Measurements from ENCODE around the gene ZNF770.

The ZNF770 gene

DNA sequence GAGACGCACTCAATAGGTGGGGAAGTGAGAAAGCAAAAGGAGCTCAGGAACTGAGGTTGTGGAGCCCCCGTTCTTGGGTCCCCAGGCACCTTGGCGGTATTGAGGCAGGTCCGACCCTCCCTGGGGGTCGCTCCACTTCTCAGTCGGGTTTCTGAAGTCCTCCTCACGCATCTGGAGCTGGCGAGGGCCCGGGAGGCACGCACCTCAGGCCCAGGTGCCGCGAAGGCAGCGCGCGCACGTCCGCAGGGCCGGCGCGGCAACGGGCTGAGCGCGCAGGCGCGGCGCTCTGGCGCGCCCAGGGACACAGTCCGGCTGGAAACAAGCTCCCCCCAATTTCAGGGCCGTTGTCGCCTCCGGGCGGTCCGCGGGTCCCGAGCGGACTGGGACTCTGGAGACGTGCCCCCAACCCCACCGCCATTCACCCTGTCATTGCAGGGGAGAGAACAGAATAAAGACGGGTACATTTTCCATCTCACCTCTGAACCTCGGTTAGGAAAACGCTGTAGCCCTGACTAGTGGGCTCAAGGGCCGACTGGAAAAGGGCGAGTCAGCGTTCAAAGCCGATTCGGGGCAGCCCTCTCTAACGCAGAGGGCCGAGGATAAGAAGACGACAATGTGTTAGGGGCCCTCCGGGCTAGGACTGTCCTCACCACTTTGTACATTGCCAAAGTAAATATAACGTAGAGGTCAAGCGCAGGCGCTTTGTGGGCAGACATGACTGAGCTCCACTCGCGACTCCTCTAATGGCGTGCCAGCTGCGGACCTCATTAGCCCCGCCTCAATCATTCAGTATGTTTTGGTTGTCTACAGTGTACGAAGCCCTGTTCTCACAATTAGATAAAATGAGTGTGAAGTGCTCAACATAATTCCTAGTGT, at the start of gene ZNF770:
Gene ZNF770, minus strand, starts transcription at position 261 of the 876 bp plus-strand sequence. CDS start 4,853 bp downstream, outside the sequence.
- ATAC-seq, result peak; percentile 75 to 80

- ATAC-seq, result no peak
Measured at GRCh38 chr15:35028235-35028984, 40.3 kb upstream of the ZNF770 start.

DNA sequence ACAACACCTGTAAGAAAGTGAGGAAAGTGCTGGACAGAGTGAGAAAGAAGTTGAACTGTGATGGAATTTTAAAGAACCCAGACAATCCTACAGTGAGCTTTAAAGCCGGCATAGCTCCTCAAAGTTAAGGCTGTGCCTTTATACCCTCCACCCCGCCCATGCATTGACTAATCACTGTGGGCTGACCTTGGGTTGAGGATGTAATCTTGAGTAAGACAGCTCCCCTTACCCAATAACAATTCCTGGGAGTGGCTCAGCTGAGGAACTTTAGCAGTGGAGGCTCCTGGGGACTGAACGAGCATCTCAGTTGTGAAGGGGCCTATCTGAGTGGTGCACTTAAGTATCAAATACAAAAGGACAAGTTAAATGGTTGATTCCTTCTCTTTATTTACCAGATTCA, 35.7 kb upstream of the ZNF770 start:
- no peak for ATAC-seq

- ATAC-seq, result no peak
Measured at GRCh38 chr15:35020974-35021373, 32.9 kb upstream of the ZNF770 start.

GRCh38 chr15:35019404-35020327, 31.6 kb upstream of the ZNF770 start:
- ATAC-seq, result no peak

DNA sequence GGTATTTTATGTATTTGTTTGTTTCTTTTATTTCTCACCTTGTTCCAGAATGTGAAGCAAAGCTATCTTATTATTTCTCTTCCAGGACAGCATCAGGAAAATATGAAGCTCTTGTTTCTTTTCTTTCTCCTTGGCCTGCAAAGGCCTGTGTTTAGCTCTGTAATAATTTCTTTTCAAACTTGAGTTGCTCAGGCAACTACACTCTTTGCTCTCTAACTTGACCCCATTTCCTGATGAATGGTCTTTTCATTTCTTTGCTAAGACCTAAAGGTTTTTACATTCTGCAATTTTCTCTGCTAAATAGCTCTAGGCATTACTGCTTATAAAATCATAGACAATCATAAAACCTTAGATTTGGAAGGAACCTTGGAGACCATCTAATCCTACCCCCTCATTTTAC, 26.2 kb upstream of the ZNF770 start:
- ATAC-seq, result no peak

DNA sequence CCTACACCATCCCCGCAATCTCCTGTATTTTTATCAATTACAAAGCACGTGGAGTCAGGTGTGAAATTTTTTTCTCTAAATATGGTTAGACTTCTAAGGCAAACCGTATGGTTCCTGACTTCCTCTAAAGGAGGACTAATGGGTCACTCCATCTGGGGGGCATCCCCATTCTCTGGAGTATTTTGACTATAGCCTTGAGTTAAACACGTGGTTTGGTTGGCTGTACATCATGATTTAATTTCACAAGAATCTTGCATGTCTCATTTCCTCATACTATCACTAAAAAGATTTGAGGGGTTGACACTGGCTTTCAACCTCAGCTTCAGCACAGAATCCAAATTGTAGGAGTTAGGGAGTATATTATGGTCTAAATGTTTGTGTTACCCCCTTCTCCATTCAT, 25.3 kb upstream of the ZNF770 start:
- ATAC-seq, result no peak

- no peak for ATAC-seq
Measured at GRCh38 chr15:35007397-35007796, 19.3 kb upstream of the ZNF770 start.

DNA sequence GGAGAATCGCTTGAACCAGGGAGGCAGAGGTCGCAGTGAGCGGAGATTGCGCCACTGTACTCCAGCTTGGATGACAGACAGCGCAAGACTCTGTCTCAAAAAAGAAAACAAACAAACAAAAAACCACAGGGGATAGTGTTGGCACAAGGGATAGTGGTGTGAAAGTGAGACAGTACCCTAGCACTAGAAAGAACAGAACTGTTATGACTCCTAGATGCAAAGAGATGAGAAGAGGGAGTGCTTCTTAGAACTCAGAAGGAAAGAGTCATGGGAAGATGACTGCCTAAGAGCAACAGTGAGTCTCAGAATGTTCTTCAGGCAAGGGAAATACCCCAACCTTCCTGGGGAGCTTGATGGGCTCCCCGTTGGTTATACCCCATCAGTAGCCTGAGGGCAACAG, 17.8 kb upstream of the ZNF770 start:
- no peak for ATAC-seq

- no peak for ATAC-seq
Measured at GRCh38 chr15:35003928-35004327, 15.8 kb upstream of the ZNF770 start.

GRCh38 chr15:35000511-35000910, 12.4 kb upstream of the ZNF770 start:
- ATAC-seq, result no peak

DNA sequence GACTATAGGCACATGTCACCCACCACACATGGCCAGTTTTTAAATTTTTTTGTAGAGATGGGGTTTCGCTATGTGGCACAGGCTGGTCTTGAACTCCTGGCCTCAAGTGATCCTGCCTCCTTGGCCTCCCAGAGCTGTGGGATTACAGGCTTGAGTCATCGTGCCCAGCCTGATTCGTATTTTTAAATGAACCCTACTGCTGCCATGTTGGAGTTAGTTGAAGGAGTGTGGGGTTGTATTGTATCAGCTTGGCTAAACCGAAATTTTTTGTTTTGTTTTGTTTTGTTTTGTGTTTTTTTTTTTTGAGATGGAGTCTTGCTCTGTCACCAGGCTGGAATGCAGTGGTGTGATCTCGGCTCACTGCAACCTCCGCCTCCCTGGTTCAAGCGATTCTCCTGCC, 11.8 kb upstream of the ZNF770 start:
- no peak for ATAC-seq

DNA sequence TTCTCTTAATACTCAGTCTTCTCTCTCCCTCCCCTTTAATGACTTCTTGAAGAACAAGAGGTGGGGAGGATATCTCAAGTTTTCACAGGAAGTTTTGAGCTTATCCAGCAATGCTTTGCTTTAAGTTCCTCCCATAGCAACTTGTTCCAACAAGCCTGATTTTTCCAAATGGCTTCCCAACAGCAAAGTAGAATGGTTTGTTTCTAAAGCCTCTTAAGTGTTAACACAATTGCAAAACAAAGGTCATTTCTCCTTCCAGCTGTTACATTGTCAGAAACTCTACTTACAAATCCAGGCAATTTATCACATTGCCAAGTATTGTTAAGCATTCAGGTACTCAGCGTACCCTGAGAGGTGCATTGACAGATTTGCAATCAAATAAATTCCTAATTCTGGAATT, 6.8 kb upstream of the ZNF770 start:
- no peak for ATAC-seq

GRCh38 chr15:34993877-34994276, 5.8 kb upstream of the ZNF770 start:
- ATAC-seq, result peak; percentile 87 to 89

GRCh38 chr15:34993412-34993811, 5.3 kb upstream of the ZNF770 start:
- peak; percentile 57 to 61 for ATAC-seq

DNA sequence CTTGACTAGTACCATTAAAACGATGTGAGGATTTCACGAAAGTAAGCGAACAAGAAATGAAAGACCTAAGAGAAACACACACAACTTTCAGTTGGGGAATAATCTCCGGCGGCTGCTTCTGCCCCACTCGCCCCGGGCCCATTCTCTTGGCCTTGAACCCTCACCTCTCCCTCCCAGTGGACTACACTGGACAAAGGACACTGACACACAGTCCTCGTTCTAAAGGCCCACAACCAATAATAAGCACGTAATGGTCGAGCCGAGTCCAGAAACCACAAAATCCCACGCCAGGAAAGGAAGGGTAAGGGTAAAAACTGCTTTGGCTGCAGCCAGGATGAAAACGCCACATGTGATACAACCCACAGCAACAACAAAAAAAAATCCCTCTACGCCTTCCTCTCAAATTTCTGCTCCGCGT, 469 bp downstream of the ZNF770 start:
- no peak for ATAC-seq

DNA sequence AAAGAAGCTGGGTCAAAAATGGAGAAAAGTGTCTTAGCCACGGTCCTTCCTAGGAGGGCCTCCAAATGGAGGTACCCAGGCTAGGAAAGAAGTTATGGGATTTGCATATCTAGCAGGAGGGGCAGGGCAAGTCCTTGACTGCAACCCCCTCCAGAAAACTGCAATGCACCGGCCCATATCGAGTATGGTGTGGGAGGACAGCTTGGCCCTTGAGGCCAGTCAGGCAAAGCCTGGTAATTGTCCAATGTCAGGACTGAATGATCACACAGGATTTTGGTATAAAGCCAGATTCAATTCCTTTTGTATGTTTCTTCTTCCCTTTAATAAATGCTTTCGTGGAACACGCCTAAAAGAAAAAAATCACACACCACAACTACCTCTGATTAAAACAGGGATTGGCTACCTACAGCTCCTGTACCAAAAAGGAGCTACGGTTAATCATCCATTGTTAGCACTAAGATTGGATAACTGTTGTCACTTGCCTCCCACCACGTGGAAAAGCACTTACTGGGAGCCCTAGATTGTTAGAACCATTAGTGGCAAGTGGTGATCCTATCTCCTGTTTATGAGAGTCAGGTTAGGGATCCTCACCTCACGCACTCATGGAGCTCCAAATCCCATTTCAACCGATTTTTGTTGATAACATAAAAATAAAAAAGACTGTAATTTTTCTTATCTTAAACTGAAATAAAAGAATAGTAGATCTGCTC, 1.2 kb downstream of the ZNF770 start:
- no peak for ATAC-seq

DNA sequence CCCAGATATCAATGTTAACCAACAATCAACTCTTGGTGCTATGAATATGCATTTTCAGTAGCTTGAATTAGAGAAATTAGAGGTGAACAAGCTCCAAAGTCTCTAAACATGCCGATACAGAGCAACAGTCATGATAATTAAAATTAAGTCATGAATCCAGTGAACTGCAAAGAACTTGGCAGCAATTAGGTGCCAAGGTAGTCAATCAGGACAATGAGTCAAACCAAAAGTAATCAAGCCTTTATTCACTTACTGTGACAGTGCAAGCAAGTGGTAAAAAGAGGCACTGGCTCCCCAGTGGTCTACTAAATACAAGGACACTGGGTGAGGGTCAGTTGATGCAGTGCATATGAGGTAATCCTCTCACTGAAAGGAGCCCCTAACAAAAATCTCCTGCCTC, 1.8 kb downstream of the ZNF770 start:
- ATAC-seq, result no peak

GRCh38 chr15:34984889-34985630, 3.0 kb downstream of the ZNF770 start:
- peak; percentile 11 to 18 for ATAC-seq

DNA sequence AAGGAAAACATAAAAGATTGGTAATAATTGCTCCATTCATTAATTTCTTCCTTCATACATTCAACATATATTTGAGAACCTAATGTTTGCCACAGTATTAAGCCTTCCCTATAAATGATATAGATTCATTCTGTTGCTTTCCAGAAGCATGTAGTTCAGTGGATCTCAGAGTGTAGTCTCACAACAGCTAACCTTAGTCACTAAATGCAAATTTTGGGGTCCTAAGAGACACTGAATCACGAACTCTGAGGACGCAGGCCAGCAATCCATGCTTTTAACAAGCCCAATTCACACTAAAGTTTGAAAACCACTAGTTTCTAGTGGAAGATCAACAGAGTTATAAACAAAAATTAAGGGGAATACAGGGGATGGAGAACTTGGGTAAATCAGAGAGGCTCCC, 11.3 kb downstream of the ZNF770 start:
- ATAC-seq, result no peak

GRCh38 chr15:34976073-34976472, 12.0 kb downstream of the ZNF770 start:
- no peak for ATAC-seq

Data from activated CD4-positive, CD25-positive, alpha-beta regulatory T cell treated with anti-CD3 and anti-CD28 coated beads, Interleukin-2, amount 50 U/mL, for 24 hours (primary cell).